GM18907 (cell line): Measurements from ENCODE around the gene CERS1.

Source experiments
- ATAC-seq: cut with Tn5 transposase; IDR thresholded peaks from one replicate; pipeline ENCODE4 v1.9.1; 2021; ENCODE audit warnings: mild to moderate bottlenecking, moderate library complexity; ENCODE audit not compliant: unreplicated experiment

CERS1 gene

DNA sequence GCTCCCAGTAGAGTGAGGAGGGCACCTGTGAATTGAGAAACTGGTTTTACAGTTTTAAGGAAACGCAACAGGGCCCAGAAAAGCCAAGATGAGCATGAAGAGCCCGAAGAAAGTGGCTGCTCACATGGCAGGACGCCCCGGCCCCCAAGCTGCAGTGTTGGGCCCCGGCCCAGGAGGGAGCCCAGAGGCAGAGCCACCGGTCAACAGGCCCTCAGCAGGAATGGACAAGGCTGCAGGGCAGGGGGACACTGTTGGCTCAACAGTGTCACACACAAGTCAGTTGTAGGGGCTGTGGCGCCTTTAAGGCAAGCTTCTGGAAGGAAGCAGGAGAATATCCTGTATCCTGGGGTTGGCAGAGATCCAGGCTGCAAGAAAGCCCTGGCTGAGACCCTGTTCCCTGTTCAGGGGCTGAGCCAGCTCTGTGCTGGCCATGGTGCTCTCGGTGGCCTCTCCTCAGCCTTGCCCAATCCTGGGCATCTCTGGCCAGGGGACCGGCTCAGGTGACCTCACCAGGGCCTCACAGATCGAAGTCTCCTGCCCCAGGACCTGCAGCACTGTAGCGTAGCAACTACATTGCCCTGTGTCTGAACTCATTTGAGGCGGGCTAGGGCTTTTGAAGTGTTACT lies 36.2 kb downstream of the CERS1 start:
- no peak for ATAC-seq

DNA sequence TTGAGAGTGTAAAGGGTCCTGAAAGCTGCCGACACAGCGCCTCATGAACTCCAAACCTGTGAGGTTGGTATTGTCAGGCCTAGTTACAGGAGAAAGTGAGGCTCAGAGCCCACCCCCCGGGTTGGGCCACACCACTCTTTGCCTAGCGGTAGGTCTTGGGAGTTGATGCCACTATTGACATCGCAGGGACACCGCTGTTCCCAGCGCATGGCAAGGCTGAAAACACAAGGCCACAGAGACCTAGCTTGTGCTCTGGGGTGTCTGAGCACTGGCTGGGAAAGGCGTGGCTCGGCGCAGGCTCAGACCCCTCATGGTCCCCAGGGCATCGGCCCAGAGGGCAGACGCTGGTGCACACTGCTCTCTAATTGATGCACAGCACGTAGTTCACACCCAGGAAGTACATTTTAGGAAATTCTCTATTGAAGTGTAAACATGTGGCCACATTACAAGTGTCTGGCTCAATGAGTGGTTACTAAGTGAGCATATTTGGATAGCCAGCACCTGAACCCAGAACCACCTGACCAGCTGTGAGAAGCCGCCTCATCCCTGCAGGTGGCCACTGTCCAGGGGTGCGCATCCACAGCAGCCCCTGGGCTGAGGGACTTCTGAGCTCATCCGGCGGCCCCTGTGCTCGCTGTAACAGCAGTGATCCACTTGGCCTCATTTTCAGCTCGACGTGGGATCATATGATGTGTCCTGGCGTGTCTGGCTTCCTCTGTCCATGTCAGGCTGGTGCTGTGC lies 36.9 kb downstream of the CERS1 start:
- ATAC-seq, result no peak

DNA sequence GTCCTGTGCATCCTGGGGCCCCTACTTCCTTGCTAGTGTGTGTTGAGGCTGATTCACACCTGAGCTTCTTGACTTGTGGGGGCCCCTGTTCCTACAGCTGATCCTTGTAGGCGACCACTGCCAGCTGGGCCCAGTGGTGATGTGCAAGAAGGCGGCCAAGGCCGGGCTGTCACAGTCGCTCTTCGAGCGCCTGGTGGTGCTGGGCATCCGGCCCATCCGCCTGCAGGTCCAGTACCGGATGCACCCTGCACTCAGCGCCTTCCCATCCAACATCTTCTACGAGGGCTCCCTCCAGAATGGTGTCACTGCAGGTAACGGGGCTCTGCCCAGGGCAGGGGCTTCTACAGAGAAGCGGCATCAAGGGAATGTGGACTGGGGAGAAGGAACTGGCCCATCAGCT lies 38.7 kb downstream of the CERS1 start:
- no peak for ATAC-seq

DNA sequence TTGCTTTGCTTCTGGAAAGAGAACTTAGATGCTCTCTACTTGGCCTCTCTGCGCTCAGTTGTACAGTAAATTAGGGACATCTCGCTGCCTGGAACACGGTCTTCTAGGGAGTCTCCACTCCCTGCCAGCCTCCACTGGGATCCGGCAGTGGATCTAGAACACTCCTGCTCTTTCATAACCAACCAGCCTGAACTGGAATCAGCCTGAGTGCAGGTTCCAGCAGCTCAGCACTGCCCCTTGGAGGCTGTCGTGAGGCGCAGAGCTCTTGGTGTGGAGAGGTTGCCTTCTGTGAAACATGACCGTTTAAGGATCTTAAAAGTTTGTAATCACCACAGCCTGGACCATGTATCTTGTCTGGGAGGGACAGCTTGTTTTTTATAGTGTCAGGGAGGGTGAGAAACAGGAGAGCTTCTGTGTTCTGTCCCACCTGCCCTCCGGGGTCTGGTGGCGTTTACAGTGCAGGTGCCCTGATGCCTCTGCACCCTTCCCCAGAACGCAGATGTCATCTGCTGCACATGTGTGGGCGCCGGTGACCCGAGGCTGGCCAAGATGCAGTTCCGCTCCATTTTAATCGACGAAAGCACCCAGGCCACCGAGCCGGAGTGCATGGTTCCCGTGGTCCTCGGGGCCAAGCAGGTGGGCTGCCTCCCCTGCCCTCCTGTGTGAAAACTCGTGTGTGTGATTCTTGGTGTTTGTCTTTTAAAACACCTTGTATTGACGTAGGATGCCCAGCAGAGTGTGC lies 39.4 kb downstream of the CERS1 start:
- ATAC-seq, result no peak

- no peak for ATAC-seq
These were observed 40.1 kb downstream of the CERS1 start for GRCh38 chr19:18855647-18856384.

DNA sequence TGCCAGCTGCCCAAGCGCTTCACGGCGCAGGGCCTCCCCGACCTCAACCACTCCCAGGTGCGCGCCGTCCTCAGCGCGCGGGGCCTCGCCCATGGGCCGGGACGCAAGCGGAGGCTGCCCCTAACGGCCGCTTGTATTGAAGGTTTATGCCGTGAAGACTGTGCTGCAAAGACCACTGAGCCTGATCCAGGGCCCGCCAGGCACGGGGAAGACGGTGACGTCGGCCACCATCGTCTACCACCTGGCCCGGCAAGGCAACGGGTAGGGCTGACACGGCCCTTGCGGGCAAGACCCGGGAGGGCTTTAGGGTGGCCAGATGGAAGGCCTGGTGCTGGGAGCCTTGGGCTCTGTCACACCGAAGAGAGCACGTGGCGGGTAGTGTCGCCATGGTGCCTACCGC lies 41.0 kb downstream of the CERS1 start:
- no peak for ATAC-seq

DNA sequence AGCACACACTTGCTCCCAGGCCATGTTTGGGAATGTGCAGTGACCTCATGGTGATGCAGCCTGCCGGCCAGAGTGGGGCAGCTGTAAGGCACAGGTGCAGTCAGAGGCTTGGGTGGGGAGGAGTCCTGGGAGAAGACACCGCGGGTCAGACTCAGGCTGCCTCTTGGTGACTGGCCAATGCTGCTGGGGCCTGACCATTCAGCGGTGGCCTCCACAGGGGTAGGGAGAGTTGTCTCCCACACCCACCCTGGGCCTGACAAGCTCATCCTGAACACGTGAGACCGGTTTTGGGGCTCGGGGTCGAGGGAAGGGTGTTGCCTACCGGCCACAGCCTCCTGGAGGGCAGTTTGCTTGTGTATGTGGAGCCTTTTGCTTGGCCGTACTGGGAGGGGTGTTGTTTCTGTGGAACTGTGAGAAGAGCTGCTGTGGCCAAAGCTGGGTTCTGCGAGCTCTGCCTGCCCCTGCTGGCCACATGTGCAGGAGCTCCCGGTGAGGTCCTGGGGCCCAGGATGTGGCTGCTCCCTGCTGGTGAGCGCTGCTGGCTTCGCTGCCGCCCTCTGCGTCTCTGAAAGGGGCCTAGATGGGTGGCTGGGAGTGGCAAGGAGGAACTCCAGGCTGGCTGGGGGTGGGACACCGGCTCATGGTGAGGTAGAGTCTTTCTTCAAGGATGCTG lies 42.1 kb downstream of the CERS1 start:
- ATAC-seq, result no peak

DNA sequence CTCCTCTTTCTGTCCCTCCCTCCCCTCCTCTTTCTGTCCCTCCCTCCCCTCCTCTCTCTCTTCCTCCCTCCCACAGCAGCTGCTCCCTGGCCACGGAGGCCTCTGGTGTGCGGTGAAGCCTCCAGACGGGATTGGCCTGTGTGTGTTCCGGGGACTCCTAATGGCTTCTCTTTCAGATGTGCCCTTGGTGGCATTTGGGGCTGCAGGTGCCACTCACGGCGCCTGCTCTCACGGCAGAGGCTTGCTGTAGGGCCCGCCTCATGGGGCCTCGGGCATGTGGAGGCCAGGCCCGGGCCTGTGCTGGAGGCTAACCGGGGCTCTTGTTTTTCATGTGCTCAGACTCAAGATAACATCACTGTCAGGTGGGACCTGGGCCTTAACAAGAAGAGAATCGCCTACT lies 43.3 kb downstream of the CERS1 start:
- no peak for ATAC-seq

DNA sequence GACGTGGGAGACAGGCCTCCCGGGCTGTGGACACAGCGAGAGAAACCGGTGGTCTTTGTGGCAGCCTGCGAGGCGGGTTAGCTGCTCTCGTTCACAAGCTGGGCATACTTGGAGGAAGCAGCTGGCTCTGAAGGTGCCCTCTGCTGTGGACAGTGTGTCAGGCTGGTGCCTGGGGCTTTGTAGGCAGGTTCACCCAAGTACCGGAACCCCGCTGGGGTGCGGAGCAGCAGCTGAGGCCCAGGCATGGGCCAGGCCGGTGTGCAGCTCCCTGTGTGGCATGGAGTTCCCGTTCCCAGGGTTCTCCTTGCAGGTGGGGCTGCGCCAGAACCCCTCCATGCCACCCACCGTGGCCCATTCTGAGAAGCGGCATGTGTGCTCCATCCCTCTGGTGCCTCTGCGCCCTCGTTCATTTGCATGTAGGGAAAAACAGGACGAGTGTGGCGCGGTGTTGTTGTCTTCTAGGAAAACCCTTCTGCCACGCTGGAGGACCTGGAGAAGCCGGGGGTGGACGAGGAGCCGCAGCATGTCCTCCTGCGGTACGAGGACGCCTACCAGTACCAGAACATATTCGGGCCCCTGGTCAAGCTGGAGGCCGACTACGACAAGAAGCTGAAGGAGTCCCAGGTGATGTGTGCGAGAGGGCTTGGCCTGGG lies 44.2 kb downstream of the CERS1 start:
- ATAC-seq, result no peak

GRCh38 chr19:18850471-18851375 lies 45.2 kb downstream of the CERS1 start:
- ATAC-seq, result no peak

DNA sequence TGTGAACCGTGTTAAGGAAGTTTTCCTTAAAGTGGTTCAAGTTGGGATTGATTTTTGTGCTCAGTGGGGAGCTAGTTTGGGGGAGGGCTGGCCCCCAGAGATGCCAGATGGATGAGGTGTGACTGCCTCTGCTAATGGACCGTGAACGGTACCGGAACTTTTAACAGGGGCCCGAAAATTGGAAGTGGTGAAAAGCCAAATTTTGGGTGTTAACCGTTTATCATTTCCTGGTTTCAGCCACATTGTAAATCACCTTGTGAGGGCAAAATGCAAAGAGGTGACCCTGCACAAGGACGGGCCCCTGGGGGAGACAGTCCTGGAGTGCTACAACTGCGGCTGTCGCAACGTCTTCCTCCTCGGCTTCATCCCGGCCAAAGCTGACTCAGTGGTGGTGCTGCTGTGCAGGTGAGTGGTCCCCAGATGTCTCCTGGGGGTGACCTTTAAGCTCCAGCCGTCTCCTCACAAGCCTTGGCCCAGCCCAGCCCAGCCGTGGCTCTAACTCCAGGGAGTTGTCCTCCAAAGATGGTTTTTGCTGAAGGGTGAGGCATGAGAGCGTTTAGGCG lies 46.0 kb downstream of the CERS1 start:
- no peak for ATAC-seq

GRCh38 chr19:18848878-18849661 lies 46.9 kb downstream of the CERS1 start:
- no peak for ATAC-seq

DNA sequence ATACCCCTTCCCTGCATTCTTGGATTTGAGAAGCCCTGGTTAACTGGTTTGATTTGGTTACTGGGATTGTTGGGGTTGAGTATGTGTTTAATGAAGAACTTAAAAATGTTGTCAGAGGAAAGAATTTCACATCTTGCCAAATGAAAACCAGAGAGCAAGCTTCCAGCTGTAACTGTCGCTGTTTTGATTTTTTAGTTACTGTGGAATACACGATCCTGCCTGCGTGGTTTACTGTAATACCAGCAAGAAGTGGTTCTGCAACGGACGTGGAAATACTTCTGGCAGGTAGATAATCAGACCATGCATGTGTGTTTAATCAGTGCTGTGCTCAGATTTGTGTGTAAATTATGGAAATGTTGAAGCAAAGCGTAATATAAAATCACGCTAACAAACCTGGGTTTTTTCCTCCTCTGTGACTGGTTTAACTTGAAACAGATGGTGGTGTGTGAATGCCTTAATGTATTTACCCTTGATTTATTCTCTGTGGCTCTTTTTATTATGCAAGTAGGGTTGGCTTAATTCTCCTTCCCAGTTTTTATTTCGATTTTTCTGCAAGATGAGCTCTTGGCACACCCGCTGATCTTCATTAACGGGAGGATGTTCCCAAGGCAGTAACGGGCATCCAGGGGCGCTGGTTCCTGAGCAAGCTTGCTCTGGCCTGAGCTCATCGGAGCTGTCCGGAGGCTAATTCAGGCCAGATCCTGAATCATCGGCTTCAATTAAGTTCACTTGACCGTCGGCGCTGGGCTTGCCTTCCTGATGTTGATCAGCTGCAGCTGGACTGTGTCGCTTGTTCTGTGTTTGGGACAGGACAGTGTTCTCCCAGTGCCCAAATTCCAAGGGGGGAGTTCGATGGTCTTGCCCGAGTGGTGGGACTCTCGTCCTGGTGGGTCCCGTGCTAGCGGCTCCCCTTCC lies 48.2 kb downstream of the CERS1 start:
- no peak for ATAC-seq

- ATAC-seq, result peak; percentile 43
These were observed 49.0 kb downstream of the CERS1 start for GRCh38 chr19:18846862-18847548.

GRCh38 chr19:18845961-18846360 lies 50.0 kb downstream of the CERS1 start:
- ATAC-seq, result no peak

GRCh38 chr19:18844806-18845329 lies 51.1 kb downstream of the CERS1 start:
- no peak for ATAC-seq
